ENCODE data around the gene TPX2. TPM values are rescaled to one million over a fixed set of nuclear protein-coding genes. Genes with fewer than 3 reads are reported as not detected.

Gene TPX2
- total and polyA plus RNA-seq, 7 donors = 0.63 to 8.5 (median 2.2) TPM

GRCh38 chr20:31839782-31840487 lies 100.8 kb downstream of the TPX2 start:
- intact Hi-C loops (cut with DNase I) = loop anchor here in 1 of 2 donors (5.0 kb wide), 1 partner anchor 113 kb away; no protein-coding TSS in a partner anchor
- DNase-seq (no peak), ATAC-seq (no peak)
- Histone ChIP-seq H3K27me3 (ENCODE audit: insufficient read depth in 3 of 3, low read length in 2 of 3) (no peaks in the 10 kb centered on the region), H3K4me3 (no peak overlapping the region), H3K4me1 (peaks cover 18% of the 10 kb centered on the region), H3K9me3 (no peaks in the 10 kb centered on the region), H3K36me3 (ENCODE audit: insufficient read depth in 1 of 2, low read depth in 1 of 2) (peaks cover 0 to 6% of the 10 kb centered on the region in 2 donors), H3K27ac (peak overlapping the region; percentile 36)
- no peak for TF ChIP-seq CTCF (IDR thresholded peaks at IDR 0.05)
- 44 to 63% (median 47%) methylated on average over 5 of the region's 5 CpGs for WGBS, 3 donors

GRCh38 chr20:31840906-31841816 lies 102.1 kb downstream of the TPX2 start:
- WGBS, 3 donors = 59 to 65% (median 64%) methylated on average over 15 of the region's 15 CpGs
- Histone ChIP-seq H3K9me3 (no peaks in the 10 kb centered on the region), H3K36me3 (ENCODE audit: insufficient read depth in 1 of 2, low read depth in 1 of 2) (no peaks in the 10 kb centered on the region), H3K4me1 (peaks cover 7% of the 10 kb centered on the region), H3K27ac (peak overlapping the region; percentile 55), H3K27me3 (ENCODE audit: insufficient read depth in 3 of 3, low read length in 2 of 3) (no peaks in the 10 kb centered on the region), H3K4me3 (no peak overlapping the region)
- TF ChIP-seq CTCF (IDR thresholded peaks at IDR 0.05) = no peak
- intact Hi-C loops (cut with DNase I) = no loop called here
- no peak for DNase-seq
- no peak for ATAC-seq

GRCh38 chr20:31841928-31842327 lies 102.8 kb downstream of the TPX2 start:
- DNase-seq (peak in 1 of 2 donors; percentile 60), ATAC-seq (peak in 1 of 4 donors; percentile 3)
- Histone ChIP-seq H3K4me3 (no peak overlapping the region), H3K27me3 (ENCODE audit: insufficient read depth in 3 of 3, low read length in 2 of 3) (no peaks in the 10 kb centered on the region), H3K36me3 (ENCODE audit: insufficient read depth in 1 of 2, low read depth in 1 of 2) (no peaks in the 10 kb centered on the region), H3K27ac (peak overlapping the region; percentile 55), H3K4me1 (no peaks in the 10 kb centered on the region), H3K9me3 (no peaks in the 10 kb centered on the region)
- WGBS, 3 donors = 34 to 38% (median 36%) methylated on average over 8 of the region's 8 CpGs
- no peak for TF ChIP-seq CTCF (IDR thresholded peaks at IDR 0.05)
- intact Hi-C loops (cut with DNase I) = no loop called here

GRCh38 chr20:31842471-31843157 lies 103.5 kb downstream of the TPX2 start:
- 34 to 46% (median 42%) methylated on average over 8 to 12 of the region's 12 CpGs for WGBS, 3 donors
- intact Hi-C loops (cut with DNase I) = no loop called here
- TF ChIP-seq CTCF (IDR thresholded peaks at IDR 0.05) = no peak
- H3K36me3 ChIP-seq (ENCODE audit: insufficient read depth in 1 of 2, low read depth in 1 of 2) = no peaks in the 10 kb centered on the region
- peak overlapping the region; percentile 55 for H3K27ac ChIP-seq
- DNase-seq = peak; percentile 48 to 73
- H3K9me3 ChIP-seq = no peaks in the 10 kb centered on the region
- no peaks in the 10 kb centered on the region for H3K4me1 ChIP-seq
- H3K27me3 ChIP-seq (ENCODE audit: insufficient read depth in 3 of 3, low read length in 2 of 3) = no peaks in the 10 kb centered on the region
- no peak for ATAC-seq
- peak overlapping the region; percentile 53 for H3K4me3 ChIP-seq
